H1 (cell line): ENCODE results near the gene CD72.

ENCODE experiments used
- ATF3 ChIP-seq: IDR thresholded peaks from 2 replicates; pipeline ENCODE4 v1.6.1; 2011; ENCODE audit warnings: low read depth, mild to moderate bottlenecking, low read length; ENCODE audit not compliant: insufficient read depth
- CREB1 ChIP-seq: IDR thresholded peaks from 2 replicates; pipeline ENCODE4 v1.6.1; 2012; ENCODE audit warnings: inconsistent platforms
- CTCF ChIP-seq, 3 experiments: IDR thresholded peaks; 1 replicate in 2 of 3; 2 replicates in 1 of 3; pipeline versions ENCODE4 v1.5.1 to v1.6.1; 2011; ENCODE audit warnings: low read length in 3 of 3, mild to moderate bottlenecking in 3 of 3, inconsistent platforms in 2 of 3, low read depth in 1 of 3, moderate library complexity in 1 of 3; ENCODE audit not compliant: insufficient read depth in 1 of 3; ENCODE audit errors: control extremely low read depth in 1 of 3
- NANOG ChIP-seq: IDR thresholded peaks from 2 replicates; pipeline ENCODE4 v1.6.1; 2011; ENCODE audit warnings: low read length, low read depth, mild to moderate bottlenecking, inconsistent platforms; ENCODE audit not compliant: insufficient read depth, poor library complexity, severe bottlenecking
- POLR2A ChIP-seq, 2 experiments: IDR thresholded peaks; 1 replicate in 1 of 2; 2 replicates in 1 of 2; pipeline ENCODE4 v1.6.1; 2011; ENCODE audit warnings: low read depth in 2 of 2, low read length in 2 of 2, mild to moderate bottlenecking in 2 of 2; ENCODE audit errors: control extremely low read depth in 1 of 2
- POLR2AphosphoS5 ChIP-seq: IDR thresholded peaks from 2 replicates; pipeline ENCODE4 v1.6.1; 2011; ENCODE audit warnings: low read depth, low read length
- SAP30 ChIP-seq: fragments of 300-600 bp; sonication (generic); IDR thresholded peaks from 2 replicates; pipeline ENCODE4 v1.7.1; 2012; ENCODE audit warnings: low read length, moderate library complexity, mild to moderate bottlenecking, inconsistent platforms; ENCODE audit not compliant: insufficient read depth, insufficient replicate concordance
- SP2 ChIP-seq: IDR thresholded peaks from 2 replicates; pipeline ENCODE4 v1.6.1; 2012; ENCODE audit warnings: mild to moderate bottlenecking, low read length, inconsistent platforms
- YY1 ChIP-seq: IDR thresholded peaks from 2 replicates; pipeline ENCODE4 v1.6.1; 2011; ENCODE audit warnings: low read depth, mild to moderate bottlenecking, low read length
- ZNF274 ChIP-seq: IDR thresholded peaks from 2 replicates; pipeline ENCODE4 v1.7.0; 2012; ENCODE audit warnings: low read length, borderline replicate concordance; ENCODE audit errors: extremely low read depth

GRCh38 chr9:35666045-35666444, 47.8 kb upstream of the CD72 start:
- no peak for TF ChIP-seq POLR2A (IDR thresholded peaks at IDR 0.05; ENCODE audit: control extremely low read depth in 1 of 2, low read depth in 2 of 2, low read length in 2 of 2)
- no peak for TF ChIP-seq CTCF (IDR thresholded peaks at IDR 0.05; ENCODE audit: control extremely low read depth in 1 of 3, insufficient read depth in 1 of 3, low read depth in 1 of 3, low read length in 3 of 3)
- TF ChIP-seq POLR2AphosphoS5: no peak
- no peak for TF ChIP-seq SP2
- TF ChIP-seq ATF3: no peak
- TF ChIP-seq NANOG: no peak
- no peak for TF ChIP-seq ZNF274
- TF ChIP-seq CREB1: no peak
- no peak for TF ChIP-seq YY1
- no peak for TF ChIP-seq SAP30
